ENCODE measurements around the gene WFDC10B.

GRCh38 chr20:45701104-45701503 is 3.7 kb downstream of the WFDC10B start:
- TF ChIP-seq POLR2A (IDR thresholded peaks at IDR 0.05) = no peak
- no peak for TF ChIP-seq CTCF (IDR thresholded peaks at IDR 0.05)
